ENCODE data around the gene S1PR3.

DNA sequence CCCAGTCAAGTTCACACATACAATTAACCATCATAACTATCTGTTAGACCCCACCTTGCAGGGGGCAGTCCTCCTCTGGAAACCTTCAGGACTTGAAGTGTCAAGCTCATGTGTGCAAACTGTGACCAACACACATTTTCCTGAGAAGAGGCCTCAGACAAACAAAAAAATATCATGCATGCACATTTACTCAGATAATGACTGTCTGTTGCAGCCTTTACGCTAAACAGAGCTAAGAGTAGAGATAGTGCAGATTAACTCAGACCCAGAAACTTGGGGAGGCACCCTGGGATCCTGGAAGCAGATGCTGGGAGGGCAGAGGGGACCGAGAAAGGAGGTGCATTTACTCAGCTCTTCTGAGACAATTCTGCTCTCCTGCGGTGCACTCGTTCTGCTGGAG is 3.6 kb upstream of the S1PR3 start:
- TF ChIP-seq MYC (IDR thresholded peaks at IDR 0.05; ENCODE audit: low read depth, low read length) (no peak), MYC (CRISPR knock-in tag; IDR thresholded peaks at IDR 0.05; ENCODE audit: borderline replicate concordance, low read depth) (no peak), EZH2 (IDR thresholded peaks at IDR 0.05; ENCODE audit: borderline replicate concordance, low read depth, low read length) (no peak), EP300 (IDR thresholded peaks at IDR 0.05; ENCODE audit: low read length) (no peak), ZZZ3 (IDR thresholded peaks at IDR 0.05) (no peak), RAD51 (IDR thresholded peaks at IDR 0.05; ENCODE audit: borderline replicate concordance, low read depth) (no peak)
- TF ChIP-seq, protein P1, sequence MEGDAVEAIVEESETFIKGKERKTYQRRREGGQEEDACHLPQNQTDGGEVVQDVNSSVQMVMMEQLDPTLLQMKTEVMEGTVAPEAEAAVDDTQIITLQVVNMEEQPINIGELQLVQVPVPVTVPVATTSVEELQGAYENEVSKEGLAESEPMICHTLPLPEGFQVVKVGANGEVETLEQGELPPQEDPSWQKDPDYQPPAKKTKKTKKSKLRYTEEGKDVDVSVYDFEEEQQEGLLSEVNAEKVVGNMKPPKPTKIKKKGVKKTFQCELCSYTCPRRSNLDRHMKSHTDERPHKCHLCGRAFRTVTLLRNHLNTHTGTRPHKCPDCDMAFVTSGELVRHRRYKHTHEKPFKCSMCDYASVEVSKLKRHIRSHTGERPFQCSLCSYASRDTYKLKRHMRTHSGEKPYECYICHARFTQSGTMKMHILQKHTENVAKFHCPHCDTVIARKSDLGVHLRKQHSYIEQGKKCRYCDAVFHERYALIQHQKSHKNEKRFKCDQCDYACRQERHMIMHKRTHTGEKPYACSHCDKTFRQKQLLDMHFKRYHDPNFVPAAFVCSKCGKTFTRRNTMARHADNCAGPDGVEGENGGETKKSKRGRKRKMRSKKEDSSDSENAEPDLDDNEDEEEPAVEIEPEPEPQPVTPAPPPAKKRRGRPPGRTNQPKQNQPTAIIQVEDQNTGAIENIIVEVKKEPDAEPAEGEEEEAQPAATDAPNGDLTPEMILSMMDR (IDR thresholded peaks at IDR 0.05 in 2 of 3, conservative IDR thresholded peaks at IDR 0.05 in 1 of 3; ENCODE audit: insufficient read depth in 2 of 3, low read depth in 1 of 3, low read length in 3 of 3) = no peak
- TF ChIP-seq, protein P2, sequence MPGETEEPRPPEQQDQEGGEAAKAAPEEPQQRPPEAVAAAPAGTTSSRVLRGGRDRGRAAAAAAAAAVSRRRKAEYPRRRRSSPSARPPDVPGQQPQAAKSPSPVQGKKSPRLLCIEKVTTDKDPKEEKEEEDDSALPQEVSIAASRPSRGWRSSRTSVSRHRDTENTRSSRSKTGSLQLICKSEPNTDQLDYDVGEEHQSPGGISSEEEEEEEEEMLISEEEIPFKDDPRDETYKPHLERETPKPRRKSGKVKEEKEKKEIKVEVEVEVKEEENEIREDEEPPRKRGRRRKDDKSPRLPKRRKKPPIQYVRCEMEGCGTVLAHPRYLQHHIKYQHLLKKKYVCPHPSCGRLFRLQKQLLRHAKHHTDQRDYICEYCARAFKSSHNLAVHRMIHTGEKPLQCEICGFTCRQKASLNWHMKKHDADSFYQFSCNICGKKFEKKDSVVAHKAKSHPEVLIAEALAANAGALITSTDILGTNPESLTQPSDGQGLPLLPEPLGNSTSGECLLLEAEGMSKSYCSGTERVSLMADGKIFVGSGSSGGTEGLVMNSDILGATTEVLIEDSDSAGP (CRISPR knock-in tag; IDR thresholded peaks at IDR 0.05) = no peak
- TF ChIP-seq, protein P3, sequence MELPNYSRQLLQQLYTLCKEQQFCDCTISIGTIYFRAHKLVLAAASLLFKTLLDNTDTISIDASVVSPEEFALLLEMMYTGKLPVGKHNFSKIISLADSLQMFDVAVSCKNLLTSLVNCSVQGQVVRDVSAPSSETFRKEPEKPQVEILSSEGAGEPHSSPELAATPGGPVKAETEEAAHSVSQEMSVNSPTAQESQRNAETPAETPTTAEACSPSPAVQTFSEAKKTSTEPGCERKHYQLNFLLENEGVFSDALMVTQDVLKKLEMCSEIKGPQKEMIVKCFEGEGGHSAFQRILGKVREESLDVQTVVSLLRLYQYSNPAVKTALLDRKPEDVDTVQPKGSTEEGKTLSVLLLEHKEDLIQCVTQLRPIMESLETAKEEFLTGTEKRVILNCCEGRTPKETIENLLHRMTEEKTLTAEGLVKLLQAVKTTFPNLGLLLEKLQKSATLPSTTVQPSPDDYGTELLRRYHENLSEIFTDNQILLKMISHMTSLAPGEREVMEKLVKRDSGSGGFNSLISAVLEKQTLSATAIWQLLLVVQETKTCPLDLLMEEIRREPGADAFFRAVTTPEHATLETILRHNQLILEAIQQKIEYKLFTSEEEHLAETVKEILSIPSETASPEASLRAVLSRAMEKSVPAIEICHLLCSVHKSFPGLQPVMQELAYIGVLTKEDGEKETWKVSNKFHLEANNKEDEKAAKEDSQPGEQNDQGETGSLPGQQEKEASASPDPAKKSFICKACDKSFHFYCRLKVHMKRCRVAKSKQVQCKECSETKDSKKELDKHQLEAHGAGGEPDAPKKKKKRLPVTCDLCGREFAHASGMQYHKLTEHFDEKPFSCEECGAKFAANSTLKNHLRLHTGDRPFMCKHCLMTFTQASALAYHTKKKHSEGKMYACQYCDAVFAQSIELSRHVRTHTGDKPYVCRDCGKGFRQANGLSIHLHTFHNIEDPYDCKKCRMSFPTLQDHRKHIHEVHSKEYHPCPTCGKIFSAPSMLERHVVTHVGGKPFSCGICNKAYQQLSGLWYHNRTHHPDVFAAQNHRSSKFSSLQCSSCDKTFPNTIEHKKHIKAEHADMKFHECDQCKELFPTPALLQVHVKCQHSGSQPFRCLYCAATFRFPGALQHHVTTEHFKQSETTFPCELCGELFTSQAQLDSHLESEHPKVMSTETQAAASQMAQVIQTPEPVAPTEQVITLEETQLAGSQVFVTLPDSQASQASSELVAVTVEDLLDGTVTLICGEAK (IDR thresholded peaks at IDR 0.05) = no peak
- TF ChIP-seq, protein P3 (CRISPR knock-in tag; IDR thresholded peaks at IDR 0.05) = no peak
